H1 (cell line): ENCODE data around the gene PSKH1. TPM values are rescaled to one million over a fixed set of nuclear protein-coding genes. Genes with fewer than 3 reads are reported as not detected.

Experiments used
- BACH1 ChIP-seq: IDR thresholded peaks from 2 replicates; pipeline ENCODE4 v1.6.1; 2012; ENCODE audit warnings: low read length, improper control_type of control experiment
- CBX5 ChIP-seq: fragments of 300-800, 300-1000 bp; sonication (generic); IDR thresholded peaks from 2 replicates; pipeline ENCODE4 v1.7.1; 2016; ENCODE audit warnings: antibody characterized with exemption, low read length, low read depth
- CHD1 ChIP-seq: IDR thresholded peaks from 2 replicates; pipeline ENCODE4 v1.6.1; 2012; ENCODE audit warnings: low read depth, low read length, improper control_type of control experiment
- GTF2F1 ChIP-seq: IDR thresholded peaks from 2 replicates; pipeline ENCODE4 v1.6.1; 2012; ENCODE audit warnings: low read depth, low read length, improper control_type of control experiment, borderline replicate concordance
- polyA plus RNA-seq, 7 experiments: library from polyadenylated mRNA; depleted of rRNA in 3 of 7; stranded (reverse) in 5 of 7; unstranded in 2 of 7; fragments of >200 nt in 5 of 7; fragments of 200-250 nt in 2 of 7; gene quantifications; 1 replicate in 5 of 7; 2 replicates in 1 of 7; 4 replicates in 1 of 7; pipeline versions ENCODE4 v1.2.1 to v1.2.3, GENCODE V29; 2011 to 2013; ENCODE audit warnings: missing spikeins in 2 of 7, mixed read lengths in 2 of 7
- total RNA-seq: library from RNA; stranded (reverse); fragmentation: NEBNext Ultra II Directional; extraction: Animal tissue kit (Norgen Biotek cat#: 25700); gene quantifications from 2 replicates; pipeline ENCODE4 v1.2.1, GENCODE V29; 2021

PSKH1 gene
- total and polyA plus RNA-seq, 2 of the 8 experiments (the other 6 are each of a cell fraction or from before 2014, with no cell fraction given) = 24.8 to 51.0 TPM

DNA sequence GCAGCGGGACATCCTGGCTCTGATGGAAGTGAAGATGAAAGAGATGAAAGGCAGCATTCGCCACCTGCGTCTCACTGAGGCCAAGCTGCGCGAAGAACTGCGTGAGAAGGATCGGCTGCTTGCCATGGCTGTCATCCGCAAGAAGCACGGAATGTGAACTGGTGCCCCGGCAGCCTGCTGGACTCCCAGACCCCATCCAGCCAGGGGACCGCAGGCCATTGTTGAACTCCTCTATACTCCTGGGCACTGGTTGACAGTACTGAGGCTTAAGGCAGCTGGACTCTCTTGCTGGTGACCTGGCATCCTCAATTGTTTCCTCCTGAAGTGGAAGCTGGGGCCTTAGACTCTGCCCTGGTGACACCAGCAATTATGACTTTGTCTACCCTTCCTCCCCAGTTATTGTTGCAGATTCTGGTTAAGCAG lies 49.7 kb upstream of the PSKH1 start (continued):
- TF ChIP-seq CHD1 (no peak), CBX5 (no peak), GTF2F1 (no peak), BACH1 (no peak)
- TF ChIP-seq, all 59 proteins: peak for 0
